Sigmoid colon (tissue), 7 donors: ENCODE data around the gene IFIT1. TPM values are rescaled to one million over a fixed set of nuclear protein-coding genes. Genes with fewer than 3 reads are reported as not detected.
"Not testable (repeated sequence)": the region's sequence is repeated elsewhere in the genome, so short reads cannot be mapped to it uniquely, and the experiment has no call there.

Experiments
- DNase-seq: peaks from one replicate; pipeline ENCODE4 v3.0.0-alpha.2; 2019
- H3K27ac ChIP-seq, 4 donors: fragments of 200-600 bp; sonication (generic); one replicate each; pipeline ENCODE4 v1.5.1; 2016 to 2019; ENCODE audit warnings: mild to moderate bottlenecking in 1 of 4
- H3K27me3 ChIP-seq, 3 donors: fragments of 200-600 bp; sonication (generic); one replicate each; pipeline ENCODE4 v1.5.1; 2019; ENCODE audit warnings: mild to moderate bottlenecking in 1 of 3
- H3K36me3 ChIP-seq, 4 donors: fragments of 200-600 bp; sonication (generic); one replicate each; pipeline ENCODE4 v1.5.1; 2016 to 2019
- H3K4me1 ChIP-seq, 4 donors: fragments of 200-600 bp; sonication (generic); one replicate each; pipeline ENCODE4 v1.5.1; 2017 to 2019
- H3K4me3 ChIP-seq, 4 donors: fragments of 200-600 bp; sonication (generic); one replicate each; pipeline ENCODE4 v1.5.1; 2017 to 2019; ENCODE audit warnings: mild to moderate bottlenecking in 2 of 4, moderate library complexity in 1 of 4
- H3K9me3 ChIP-seq, 4 donors: fragments of 200-600 bp in 3 of 4; sonication (generic) in 3 of 4; one replicate each; pipeline versions ENCODE4 v1.5.1 to v1.6.1; 2013 to 2019
- CTCF ChIP-seq, 4 experiments: fragments of 450-650 bp in 3 of 4; fragments of 200-600 bp in 1 of 4; IDR thresholded peaks; one replicate each; pipeline ENCODE4 v1.5.1; 2016 to 2019; ENCODE audit warnings: antibody characterized with exemption in 4 of 4, mild to moderate bottlenecking in 3 of 4, moderate library complexity in 2 of 4
- EP300 ChIP-seq, 4 donors: sonication (generic); formaldehyde crosslinking; IDR thresholded peaks; one replicate each; pipeline ENCODE4 v1.6.1; 2017; ENCODE audit warnings: antibody characterized with exemption in 4 of 4
- POLR2A ChIP-seq, 2 donors: fragments of 450-650 bp; IDR thresholded peaks; one replicate each; pipeline ENCODE4 v1.6.1; 2016; ENCODE audit warnings: antibody characterized with exemption in 2 of 2, mild to moderate bottlenecking in 2 of 2, moderate library complexity in 2 of 2
- POLR2AphosphoS5 ChIP-seq, 4 donors: sonication (generic); formaldehyde crosslinking; IDR thresholded peaks; one replicate each; pipeline ENCODE4 v1.6.1; 2017; ENCODE audit warnings: antibody characterized with exemption in 4 of 4
- WGBS, 2 donors: extraction: QIAGEN DNeasy Blood & Tissue Kit; methylation state at CpG; one replicate each; pipeline ENCODE4 v1.1.7; 2013; 5-methylcytosine and 5-hydroxymethylcytosine counted together
- intact Hi-C: fragments of 100-400 bp; cut with DNase I; formaldehyde crosslinking; loops from one replicate; pipeline ENCODE4 v1.15.1; 2023
- polyA plus RNA-seq, 3 donors: library from polyadenylated mRNA; stranded (reverse); fragments of 200-250 nt; gene quantifications; one replicate each; pipeline ENCODE4 v1.2.3, GENCODE V29; 2013
- total RNA-seq, 4 donors: library from RNA; depleted of rRNA; stranded (reverse); fragments of >200 nt; gene quantifications; one replicate each; pipeline ENCODE4 v1.1.0, GENCODE V29; 2016
- donor health status: healthy with polysubstance abuse.
- donor health status: Bipolar disorder and iron deficiency.
- donor health status: healthy.

IFIT1 gene
- total and polyA plus RNA-seq, 7 donors, result 6.9 to 33.5 (median 19.4) TPM

DNA sequence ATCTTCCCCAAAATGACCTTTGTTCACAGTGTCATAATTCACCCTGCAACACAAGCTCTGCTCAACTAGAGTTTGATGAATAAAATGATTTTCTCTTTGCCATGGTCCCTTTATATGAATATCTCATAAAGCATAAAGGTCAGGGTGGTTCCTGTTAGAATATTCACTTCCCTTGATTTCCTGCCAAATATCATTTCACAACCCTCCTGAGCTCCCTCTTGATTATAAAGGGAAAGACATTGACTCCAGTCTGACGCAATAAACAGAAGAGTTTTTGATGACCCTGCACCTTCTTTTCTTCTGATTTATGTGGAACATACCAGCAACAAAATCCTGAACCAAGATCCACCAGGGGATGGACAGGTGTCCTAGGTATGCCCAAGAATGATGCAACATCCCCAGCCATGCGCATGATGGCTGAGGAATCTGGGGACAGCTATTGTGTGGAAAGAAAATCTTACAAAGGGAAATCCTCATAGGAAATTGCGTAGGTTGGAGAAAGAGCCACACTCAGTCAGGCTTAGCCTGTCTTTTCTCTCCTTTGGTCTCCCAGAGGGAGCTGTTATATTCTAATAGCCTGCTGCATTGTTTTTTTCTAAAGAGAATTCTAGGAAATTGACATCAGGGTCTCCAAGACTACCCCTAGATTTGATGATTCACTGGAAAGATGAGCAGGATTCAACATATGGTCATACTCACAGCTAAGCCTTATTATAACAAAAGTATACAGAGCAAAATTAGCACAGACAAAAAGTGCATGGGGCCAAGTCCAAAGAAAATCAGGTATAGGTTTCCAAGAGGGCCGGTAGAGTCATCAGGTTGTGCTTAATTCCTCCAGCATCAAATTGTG, 45.8 kb upstream of the IFIT1 start:
- intact Hi-C loops, result no loop called here
- Histone ChIP-seq H3K4me1 (peaks cover 0 to 19% (median 15%) of the 10 kb centered on the region in 4 donors), H3K4me3 (no peak overlapping the region), H3K27ac (peak overlapping the region in 2 of 4 donors; percentile 26 to 58), H3K9me3 (no peaks in the 10 kb centered on the region), H3K27me3 (no peaks in the 10 kb centered on the region), H3K36me3 (no peaks in the 10 kb centered on the region)
- TF ChIP-seq POLR2AphosphoS5 (IDR thresholded peaks at IDR 0.05) (peak in 1 of 4 donors; percentile 25), CTCF (IDR thresholded peaks at IDR 0.05) (no peak), POLR2A (IDR thresholded peaks at IDR 0.05) (no peak), EP300 (IDR thresholded peaks at IDR 0.05) (no peak)
- WGBS, 2 donors, result 67 to 69% methylated on average over 4 of the region's 4 CpGs
- DNase-seq, result no peak

GRCh38 chr10:89347701-89348457, 44.5 kb upstream of the IFIT1 start:
- intact Hi-C loops, result no loop called here
- Histone ChIP-seq H3K27me3 (no peaks in the 10 kb centered on the region), H3K36me3 (no peaks in the 10 kb centered on the region), H3K4me3 (no peak overlapping the region), H3K9me3 (no peaks in the 10 kb centered on the region), H3K27ac (peak overlapping the region in 2 of 4 donors; percentile 26 to 58), H3K4me1 (peaks cover 0 to 27% (median 26%) of the 10 kb centered on the region in 4 donors)
- no peak for DNase-seq
- TF ChIP-seq POLR2AphosphoS5 (IDR thresholded peaks at IDR 0.05) (no peak), POLR2A (IDR thresholded peaks at IDR 0.05) (no peak), CTCF (IDR thresholded peaks at IDR 0.05) (no peak), EP300 (IDR thresholded peaks at IDR 0.05) (no peak)
- 71 to 88% methylated on average over 7 of the region's 7 CpGs for WGBS, 2 donors

DNA sequence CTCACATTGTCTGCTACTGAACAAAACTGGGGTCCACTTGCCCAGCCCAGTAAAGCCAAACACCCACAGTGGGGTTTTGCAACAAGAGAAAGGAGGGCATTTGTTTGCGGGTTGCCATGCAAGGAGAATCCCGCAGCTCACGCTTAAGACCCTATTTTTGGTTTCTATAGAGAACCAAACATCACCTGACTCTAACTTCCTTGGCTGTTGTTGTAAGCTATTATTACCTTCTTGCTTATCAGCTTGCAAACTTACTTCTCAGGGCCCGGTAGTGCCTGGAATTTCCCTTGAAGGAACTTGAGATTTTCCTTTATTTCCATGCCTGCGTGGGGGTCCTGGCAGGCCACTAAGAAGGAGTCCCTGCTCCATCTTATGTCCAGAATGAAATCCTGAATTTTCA, 43.9 kb upstream of the IFIT1 start:
- TF ChIP-seq CTCF (IDR thresholded peaks at IDR 0.05), result no peak
- TF ChIP-seq EP300 (IDR thresholded peaks at IDR 0.05), result no peak
- TF ChIP-seq POLR2AphosphoS5 (IDR thresholded peaks at IDR 0.05), result no peak
- no peak for TF ChIP-seq POLR2A (IDR thresholded peaks at IDR 0.05)
- Histone ChIP-seq H3K9me3 (no peaks in the 10 kb centered on the region), H3K27ac (peak overlapping the region in 2 of 4 donors; percentile 23 to 26), H3K4me3 (no peak overlapping the region), H3K27me3 (no peaks in the 10 kb centered on the region), H3K4me1 (peaks cover 0 to 27% (median 26%) of the 10 kb centered on the region in 4 donors), H3K36me3 (no peaks in the 10 kb centered on the region)
- intact Hi-C loops, result no loop called here
- no peak for DNase-seq
- WGBS, 2 donors, result 76 to 87% methylated on average over 5 of the region's 5 CpGs

DNA sequence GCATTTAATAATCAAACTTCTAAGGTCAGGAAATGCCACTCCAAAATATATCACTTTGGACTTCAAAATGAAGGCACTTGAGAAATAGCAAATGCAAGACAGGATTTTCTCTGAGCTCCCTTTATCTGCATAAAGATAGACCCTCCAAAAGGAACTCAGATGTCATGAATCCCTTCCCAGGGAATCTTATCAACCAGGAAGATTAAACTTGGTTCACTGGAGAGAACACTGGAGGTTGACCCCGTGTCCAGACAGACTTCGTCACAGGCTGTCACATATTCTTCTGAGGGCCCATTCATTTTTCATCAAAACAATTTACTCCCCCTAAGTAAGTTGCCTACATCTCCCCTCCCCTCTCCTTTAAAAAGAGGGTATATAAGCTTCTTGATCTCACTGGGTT, 43.4 kb upstream of the IFIT1 start:
- no peak for DNase-seq
- Histone ChIP-seq H3K9me3 (no peaks in the 10 kb centered on the region), H3K27ac (peak overlapping the region in 1 of 4 donors; percentile 26), H3K36me3 (no peaks in the 10 kb centered on the region), H3K27me3 (no peaks in the 10 kb centered on the region), H3K4me1 (peaks cover 0 to 27% (median 26%) of the 10 kb centered on the region in 4 donors), H3K4me3 (no peak overlapping the region)
- WGBS, 2 donors, result 92 to 93% methylated on average over 2 of the region's 2 CpGs
- no peak for TF ChIP-seq POLR2AphosphoS5 (IDR thresholded peaks at IDR 0.05)
- TF ChIP-seq EP300 (IDR thresholded peaks at IDR 0.05), result no peak
- no peak for TF ChIP-seq CTCF (IDR thresholded peaks at IDR 0.05)
- TF ChIP-seq POLR2A (IDR thresholded peaks at IDR 0.05), result no peak
- intact Hi-C loops, result no loop called here

- 4 to 26% methylated on average over 7 of the region's 7 CpGs for WGBS, 2 donors
- H3K36me3 ChIP-seq, H3K9me3 ChIP-seq, intact Hi-C loops, H3K27me3 ChIP-seq, H3K4me3 ChIP-seq: not testable (repeated sequence)
- DNase-seq, result peak; percentile 74
- Histone ChIP-seq H3K4me1 (peaks cover 0 to 27% (median 26%) of the 10 kb centered on the region in 4 donors), H3K27ac (peak overlapping the region; percentile 65 to 79 (median 75))
These were observed 41.6 kb upstream of the IFIT1 start for GRCh38 chr10:89350631-89351315.
